ENCODE results near the gene CHMP3.

DNA sequence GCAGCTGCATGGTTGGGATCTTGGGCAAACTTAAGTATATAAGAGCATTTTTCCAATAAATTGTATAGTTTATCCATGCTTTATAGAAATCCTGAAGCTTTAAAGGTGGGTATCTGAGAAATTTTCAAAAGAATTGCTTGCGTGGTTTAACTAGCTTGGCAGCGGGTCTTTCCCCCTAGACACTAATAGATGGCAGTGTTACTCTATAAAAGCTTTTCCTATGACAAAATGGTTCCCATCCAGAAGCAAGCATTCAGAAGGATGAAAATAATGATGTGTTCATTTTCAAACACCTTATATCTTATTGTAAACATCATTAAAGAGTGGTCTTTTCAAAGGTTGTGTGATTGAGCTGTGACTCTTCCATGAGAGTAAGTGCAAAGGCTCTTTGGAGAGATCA lies 76.2 kb downstream of the CHMP3 start:
- no peak for TF ChIP-seq GATA2 (IDR thresholded peaks at IDR 0.05; ENCODE audit: low read depth, low read length)
- TF ChIP-seq GATA3 (IDR thresholded peaks at IDR 0.05; ENCODE audit: low read depth, low read length), result no peak
